ENCODE results near the gene C6orf62. TPM values are rescaled to one million over a fixed set of nuclear protein-coding genes. Genes with fewer than 3 reads are reported as not detected.
A peak's percentile ranks its signal among the peaks of the same experiment; 100 is the strongest.

Gene C6orf62
- total RNA-seq, 2 experiments from 2014 or later: 103 to 106 TPM

DNA sequence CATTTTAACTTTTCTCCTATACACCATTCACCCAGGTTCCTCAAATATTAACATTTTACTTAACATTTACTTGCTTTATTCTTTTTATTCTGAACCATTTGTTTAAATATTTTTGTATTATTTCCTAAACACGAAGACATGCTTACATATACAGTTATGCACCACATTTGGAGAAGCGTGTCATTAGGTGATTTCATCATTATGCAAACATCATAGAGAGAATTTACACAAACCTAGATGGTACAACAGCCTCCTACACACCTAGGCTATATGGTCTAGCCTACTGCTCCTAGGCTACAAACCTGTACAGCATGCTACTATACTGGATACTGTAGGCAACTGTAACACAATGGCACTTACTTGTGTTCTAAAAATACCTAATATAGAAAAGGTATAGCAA lies 58.8 kb downstream of the C6orf62 start:
- no peak overlapping the region for H3K27ac Mint-ChIP-seq
- intact Hi-C loops (cut with micrococcal nuclease): no loop called here
- no peak for ATAC-seq

DNA sequence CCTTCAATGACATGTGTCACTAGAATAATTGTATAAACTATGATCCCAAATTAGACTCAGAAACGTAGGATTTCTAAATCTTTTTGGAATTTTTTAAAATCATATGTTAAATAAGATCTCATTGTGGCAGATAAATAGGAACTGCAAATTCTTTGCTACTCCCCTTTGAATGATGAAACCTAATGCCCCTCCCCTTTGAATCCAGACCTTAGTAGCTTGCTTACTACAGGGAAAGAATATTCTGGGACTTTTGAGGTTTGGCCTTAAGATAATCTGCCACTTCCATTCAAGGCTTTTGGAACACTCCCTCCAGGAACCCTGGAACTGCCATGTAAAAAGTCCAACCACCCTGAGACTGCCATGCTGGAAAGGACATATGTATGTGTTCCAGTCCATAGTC lies 59.4 kb downstream of the C6orf62 start:
- H3K36me3 Mint-ChIP-seq (ENCODE audit: low read depth): peaks cover 47% of the 10 kb centered on the region
- H3K4me3 Mint-ChIP-seq: no peak overlapping the region
- intact Hi-C loops (cut with micrococcal nuclease): no loop called here
- no peak for DNase-seq
- ChIA-PET CTCF (no interaction called here), POLR2A (no interaction called here)
- TF ChIP-seq, protein P1, sequence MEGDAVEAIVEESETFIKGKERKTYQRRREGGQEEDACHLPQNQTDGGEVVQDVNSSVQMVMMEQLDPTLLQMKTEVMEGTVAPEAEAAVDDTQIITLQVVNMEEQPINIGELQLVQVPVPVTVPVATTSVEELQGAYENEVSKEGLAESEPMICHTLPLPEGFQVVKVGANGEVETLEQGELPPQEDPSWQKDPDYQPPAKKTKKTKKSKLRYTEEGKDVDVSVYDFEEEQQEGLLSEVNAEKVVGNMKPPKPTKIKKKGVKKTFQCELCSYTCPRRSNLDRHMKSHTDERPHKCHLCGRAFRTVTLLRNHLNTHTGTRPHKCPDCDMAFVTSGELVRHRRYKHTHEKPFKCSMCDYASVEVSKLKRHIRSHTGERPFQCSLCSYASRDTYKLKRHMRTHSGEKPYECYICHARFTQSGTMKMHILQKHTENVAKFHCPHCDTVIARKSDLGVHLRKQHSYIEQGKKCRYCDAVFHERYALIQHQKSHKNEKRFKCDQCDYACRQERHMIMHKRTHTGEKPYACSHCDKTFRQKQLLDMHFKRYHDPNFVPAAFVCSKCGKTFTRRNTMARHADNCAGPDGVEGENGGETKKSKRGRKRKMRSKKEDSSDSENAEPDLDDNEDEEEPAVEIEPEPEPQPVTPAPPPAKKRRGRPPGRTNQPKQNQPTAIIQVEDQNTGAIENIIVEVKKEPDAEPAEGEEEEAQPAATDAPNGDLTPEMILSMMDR (IDR thresholded peaks at IDR 0.05): no peak
- peak overlapping the region; percentile 40 for H3K27ac Mint-ChIP-seq
- peaks cover 41% of the 10 kb centered on the region for H3K4me1 Mint-ChIP-seq (ENCODE audit: low read depth)
- no peaks in the 10 kb centered on the region for H3K27me3 Mint-ChIP-seq
- no peaks in the 10 kb centered on the region for H3K9me3 Mint-ChIP-seq
- no peak for ATAC-seq

More for the DNA sequence above, 58.8 kb downstream of the C6orf62 start:
- CTCF ChIA-PET: interaction anchor here (0.9 kb wide), 1 partner anchor 76 kb away, joined by 3 read pairs; no protein-coding TSS in a partner anchor
- POLR2A ChIA-PET: no interaction called here
- H3K27me3 Mint-ChIP-seq: no peaks in the 10 kb centered on the region
- H3K4me1 Mint-ChIP-seq (ENCODE audit: low read depth): peaks cover 46% of the 10 kb centered on the region
- H3K4me3 Mint-ChIP-seq: no peak overlapping the region
- TF ChIP-seq, protein P1 (IDR thresholded peaks at IDR 0.05): no peak
- H3K9me3 Mint-ChIP-seq: no peaks in the 10 kb centered on the region
- H3K36me3 Mint-ChIP-seq (ENCODE audit: low read depth): peaks cover 50% of the 10 kb centered on the region
- no peak for DNase-seq

DNA sequence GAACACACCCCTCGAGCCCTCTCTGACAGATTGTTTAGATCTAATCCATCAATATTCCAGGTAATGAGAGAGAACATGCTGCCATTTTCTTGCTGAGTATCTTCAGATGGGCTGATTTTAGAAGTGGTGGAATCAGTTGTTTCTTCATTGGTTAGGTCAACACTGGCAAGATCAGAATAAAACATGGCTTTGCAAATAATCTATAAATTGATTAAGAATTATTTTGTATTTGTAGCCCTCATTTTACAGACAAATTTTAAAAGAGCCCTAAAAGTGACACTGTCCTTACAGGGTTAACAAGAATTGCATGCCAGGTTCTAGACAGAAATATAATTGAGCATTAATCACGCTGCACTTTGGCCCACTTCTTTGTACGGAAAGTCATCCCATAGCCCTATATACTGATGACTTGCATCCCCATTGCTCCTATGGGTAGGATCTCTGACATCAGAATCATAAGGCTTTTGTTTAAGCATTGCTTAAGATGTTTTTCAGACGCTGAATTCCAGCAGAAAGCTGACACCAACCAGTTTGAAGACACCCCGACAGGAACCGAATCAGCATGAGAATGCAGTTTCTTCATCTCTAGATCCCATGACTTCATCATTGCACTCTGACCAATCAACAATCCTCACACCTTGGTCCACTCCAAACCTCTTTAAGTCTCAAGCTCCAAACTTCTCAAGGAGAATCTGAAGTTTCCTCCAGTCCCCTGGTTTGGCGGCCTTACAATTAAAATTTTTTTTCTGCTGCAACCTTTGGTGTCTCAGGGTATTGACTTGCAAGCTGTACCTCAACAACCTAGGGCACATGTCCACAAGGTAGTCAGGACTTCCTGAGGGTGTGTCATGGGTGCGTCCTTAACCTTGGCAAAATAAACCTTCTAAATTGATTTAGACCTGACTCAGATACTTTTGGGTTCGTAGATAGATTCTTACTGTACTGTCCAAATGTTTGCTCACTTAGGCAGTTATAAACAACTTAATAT lies 60.1 kb downstream of the C6orf62 start:
- no peaks in the 10 kb centered on the region for H3K27me3 Mint-ChIP-seq
- TF ChIP-seq, protein P1 (IDR thresholded peaks at IDR 0.05): no peak
- H3K27ac Mint-ChIP-seq: peak overlapping the region; percentile 10
- no peak overlapping the region for H3K4me3 Mint-ChIP-seq
- intact Hi-C loops (cut with micrococcal nuclease): no loop called here
- ChIA-PET CTCF (interaction anchor here (1.4 kb wide), 1 partner anchor 8 kb away, joined by 4 read pairs; the partner anchor contains the start of genes ACOT13 and TDP2), POLR2A (interaction anchor here (1.6 kb wide), 1 partner anchor 8 kb away, joined by 5 read pairs; the partner anchor contains the start of genes ACOT13 and TDP2)
- H3K9me3 Mint-ChIP-seq: no peaks in the 10 kb centered on the region
- peaks cover 41% of the 10 kb centered on the region for H3K36me3 Mint-ChIP-seq (ENCODE audit: low read depth)
- no peak for DNase-seq
- peaks cover 37% of the 10 kb centered on the region for H3K4me1 Mint-ChIP-seq (ENCODE audit: low read depth)
- ATAC-seq: no peak

DNA sequence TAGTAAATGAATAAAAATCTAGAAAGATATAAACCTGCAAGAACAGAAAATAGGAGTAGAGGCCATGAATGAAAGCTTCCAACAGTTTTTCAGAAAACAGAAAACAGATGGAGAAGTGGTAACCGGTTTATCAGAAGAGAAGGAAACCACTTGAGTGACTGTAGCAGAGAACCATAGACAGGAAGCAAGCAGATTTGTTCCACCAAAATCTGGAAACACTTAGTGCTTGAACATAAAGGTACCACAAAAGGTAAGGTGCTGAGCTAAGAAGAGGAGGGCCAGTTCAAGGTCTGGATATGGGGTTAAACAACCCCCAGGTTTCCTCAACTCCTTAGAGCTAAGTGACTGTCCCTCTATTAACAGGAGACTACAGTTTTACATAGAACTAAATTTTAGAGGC lies 63.7 kb downstream of the C6orf62 start:
- DNase-seq (no peak), ATAC-seq (peak; percentile 47)
- CTCF ChIA-PET: interaction anchor here (1.0 to 1.4 kb wide), 6 partner anchors 10 to 132 kb away, joined by 3 to 5 read pairs (median 4); partner anchors contain the start of genes ACOT13 and TDP2
- Mint-ChIP-seq H3K36me3 (ENCODE audit: low read depth) (peaks cover 32% of the 10 kb centered on the region), H3K27ac (peak overlapping the region; percentile 75), H3K4me1 (ENCODE audit: low read depth) (peaks cover 21% of the 10 kb centered on the region), H3K27me3 (no peaks in the 10 kb centered on the region), H3K9me3 (no peaks in the 10 kb centered on the region), H3K4me3 (no peak overlapping the region)
- TF ChIP-seq, protein P1 (IDR thresholded peaks at IDR 0.05): no peak
- POLR2A ChIA-PET: interaction anchor here (0.8 to 2.0 kb wide), 2 partner anchors 9 to 11 kb away, joined by 3 to 15 read pairs; partner anchors contain the start of genes ACOT13, KIAA0319 and TDP2
- intact Hi-C loops (cut with micrococcal nuclease): no loop called here

Other genes starting within 250 kb of the C6orf62 start
- under 1 TPM; 0.51 to 0.72 TPM for gene GPLD1, start 229.6 kb downstream of the C6orf62 start, total RNA-seq
- gene ALDH5A1, start 224.2 kb downstream of the C6orf62 start, total RNA-seq: 10 to 100 TPM; 20.7 to 20.8 TPM
- under 1 TPM in 1 of 2 experiments, not detected in 1; 0.05 TPM for gene KIAA0319, start 73.0 kb downstream of the C6orf62 start, total RNA-seq
- gene TDP2, start 52.3 kb downstream of the C6orf62 start, total RNA-seq: 10 to 100 TPM; 37.4 to 39.8 TPM
- gene ACOT13, start 52.1 kb downstream of the C6orf62 start, total RNA-seq: 10 to 100 TPM; 28.9 to 33.6 TPM
- 10 to 100 TPM; 69.2 to 72.6 TPM for gene GMNN, start 55.8 kb upstream of the C6orf62 start, total RNA-seq
- under 1 TPM in 1 of 2 experiments, not detected in 1; 0.40 TPM for gene ARMH2, start 79.8 kb upstream of the C6orf62 start, total RNA-seq
- gene RIPOR2, start 216.8 kb upstream of the C6orf62 start, total RNA-seq: 10 to 100 TPM; 88.3 to 96.3 TPM

All from activated CD8-positive, alpha-beta T cell treated with anti-CD3 and anti-CD28 coated beads for 36 hours (primary cell).